HepG2 (cell line): ENCODE measurements around the gene RIMBP2. TPM values are rescaled to one million over a fixed set of nuclear protein-coding genes. Genes with fewer than 3 reads are reported as not detected.

Source experiments
- ATAC-seq: fragments of 200-7000 bp; cut with Tn5 transposase; 3 replicates; pipeline ENCODE4 v1.9.1; 2020; ENCODE audit warnings: mild to moderate bottlenecking, moderate library complexity
- BruUV-seq: library from RNA; stranded (reverse); fragments of 400-500 nt; replicated peaks from 2 replicates; lab custom pipeline; 2021; lab: Mats Ljungman, UMichigan
- CTCF ChIA-PET: fragments of 300-600 bp; formaldehyde crosslinking; extraction: SDS; loops from one replicate; lab custom pipeline; 2021; ENCODE audit warnings: low total read pairs, inconsistent platforms, low intra/inter-chr PET ratio; lab: Yijun Ruan, JAX
- POLR2A ChIA-PET: fragments of 350-600 bp; sonication (Branson Sonifier 250); formaldehyde crosslinking; loops from one replicate; lab custom pipeline; 2020; ENCODE audit warnings: antibody characterized with exemption, inconsistent platforms; lab: Yijun Ruan, JAX
- DNase-seq: peaks from one replicate; pipeline ENCODE4 v3.0.0-alpha.2; 2015; ENCODE audit warnings: low spot score
- FAIRE-seq: peaks from 3 replicates; lab custom pipeline; 2011; peaks lifted over from hg19 to GRCh38; lab: Jason Lieb, UNC
- H2AFZ ChIP-seq: one replicate; pipeline ENCODE4 v1.6.1; 2011; ENCODE audit warnings: low read length, inconsistent platforms
- H3K27ac ChIP-seq: fragments of 300-600 bp; 3 replicates; pipeline ENCODE4 v1.8.0; 2011; ENCODE audit warnings: mixed run types, mild to moderate bottlenecking, mixed read lengths, low read length, inconsistent platforms; ENCODE audit not compliant: insufficient read depth; ENCODE audit errors: extremely low read length
- H3K27me3 ChIP-seq, 2 experiments: fragments of 200-600 bp in 1 of 2; 2 replicates in 1 of 2; 3 replicates in 1 of 2; pipeline versions ENCODE4 v1.6.0 to v1.8.0; 2011; ENCODE audit warnings: low read length in 2 of 2, mild to moderate bottlenecking in 2 of 2, moderate library complexity in 2 of 2, inconsistent platforms in 1 of 2; ENCODE audit not compliant: insufficient read depth in 2 of 2, control insufficient read depth in 1 of 2
- H3K36me3 ChIP-seq, 2 experiments: fragments of 200-600 bp in 1 of 2; replicated peaks in 1 of 2; 2 replicates in 1 of 2; 3 replicates in 1 of 2; pipeline versions ENCODE4 v1.5.1 to v1.8.0; 2011; ENCODE audit warnings: low read length in 2 of 2, inconsistent platforms in 1 of 2; ENCODE audit not compliant: insufficient read depth in 2 of 2, control insufficient read depth in 1 of 2
- H3K4me1 ChIP-seq: 2 replicates; pipeline ENCODE4 v1.5.1; 2012; ENCODE audit warnings: low read length, inconsistent platforms; ENCODE audit not compliant: insufficient read depth
- H3K4me2 ChIP-seq: 2 replicates; pipeline ENCODE4 v1.6.0; 2011; ENCODE audit warnings: low read depth, low read length, inconsistent platforms
- H3K4me3 ChIP-seq, 3 experiments: fragments of 200-600 bp in 1 of 3; sonication (generic), shearing (Covaris generic) in 1 of 3; replicated peaks in 1 of 3; 2 replicates each; pipeline ENCODE4 v1.5.1; 2011 to 2016; ENCODE audit warnings: low read length in 3 of 3, inconsistent platforms in 2 of 3, low read depth in 2 of 3, mild to moderate bottlenecking in 2 of 3, control low read depth in 1 of 3, mixed read lengths in 1 of 3; ENCODE audit not compliant: insufficient read depth in 1 of 3
- H3K79me2 ChIP-seq: one replicate; pipeline ENCODE4 v1.6.1; 2011; ENCODE audit warnings: low read length, inconsistent platforms; ENCODE audit not compliant: insufficient read depth
- H3K9ac ChIP-seq: 2 replicates; pipeline ENCODE4 v1.6.0; 2011; ENCODE audit warnings: mild to moderate bottlenecking, low read depth, low read length, inconsistent platforms; ENCODE audit not compliant: insufficient read depth
- H3K9me3 ChIP-seq: 2 replicates; pipeline ENCODE4 v1.5.1; 2012; ENCODE audit warnings: mild to moderate bottlenecking, low read length
- H4K20me1 ChIP-seq: 2 replicates; pipeline ENCODE4 v1.6.0; 2011; ENCODE audit warnings: inconsistent platforms, mild to moderate bottlenecking, low read length, moderate library complexity; ENCODE audit not compliant: insufficient read depth
- CREB1 ChIP-seq, 2 experiments: fragments of 450-650 bp in 1 of 2; IDR thresholded peaks; 2 replicates each; pipeline ENCODE4 v1.6.1; 2016 to 2017; ENCODE audit warnings: control low read depth in 1 of 2, mild to moderate bottlenecking in 1 of 2, missing compliant biosample characterization in 1 of 2, missing genetic modification characterization in 1 of 2
- GTF2F1 ChIP-seq: fragments of 150-350 bp; IDR thresholded peaks from 2 replicates; pipeline ENCODE4 v1.6.1; 2014; ENCODE audit warnings: low read length
- KDM4B ChIP-seq: sonication (generic); formaldehyde crosslinking; IDR thresholded peaks from 2 replicates; pipeline ENCODE4 v1.4.0; 2020; ENCODE audit warnings: missing genetic modification reagents
- RORA ChIP-seq: sonication (generic); formaldehyde crosslinking; IDR thresholded peaks from 2 replicates; pipeline ENCODE4 v1.5.0; 2020; ENCODE audit warnings: mild to moderate bottlenecking, missing genetic modification reagents, moderate library complexity
- ZBTB42 ChIP-seq: sonication (generic); formaldehyde crosslinking; IDR thresholded peaks from 2 replicates; pipeline ENCODE4 v1.5.0; 2020; ENCODE audit warnings: mild to moderate bottlenecking, missing genetic modification reagents
- ZNF431 ChIP-seq: sonication (generic); formaldehyde crosslinking; IDR thresholded peaks from 2 replicates; pipeline ENCODE4 v1.9.0; 2022; ENCODE audit warnings: missing genetic modification reagents, low read depth, mild to moderate bottlenecking, borderline replicate concordance
- WGBS: methylation state at CpG from one replicate; pipeline ENCODE4 v1.1.6; 2017; ENCODE audit warnings: low lambda C conversion rate; 5-methylcytosine and 5-hydroxymethylcytosine counted together
- in situ Hi-C: cut with HindIII; loops from 2 replicates; pipeline ENCODE4 v1.10.0; 2017; ENCODE audit warnings: low pct_unique_long_range_greater_than_20kb; ENCODE audit not compliant: extremely low pct_ligation_motif_present
- intact Hi-C: fragments of 100-400 bp; cut with micrococcal nuclease; formaldehyde crosslinking; loops from one replicate; pipeline ENCODE4 v1.10.0; 2022; ENCODE audit not compliant: unreplicated experiment
- polyA plus RNA-seq, 8 experiments: library from polyadenylated mRNA; depleted of rRNA in 3 of 8; stranded (reverse) in 7 of 8; unstranded in 1 of 8; fragments of >200 nt; fragmentation: Illumina TruSeq in 4 of 8; extraction: Trizol in 4 of 8; gene quantifications; 2 replicates each; pipeline versions ENCODE4 v1.2.1 to v1.2.3, GENCODE V29; 2011 to 2016; ENCODE audit warnings: low read depth in 4 of 8, missing spikeins in 1 of 8, mixed read lengths in 1 of 8; ENCODE audit not compliant: insufficient read depth in 1 of 8
- total RNA-seq, 5 experiments: library from RNA; depleted of rRNA; stranded (reverse); fragments of >200 nt; fragmentation: Illumina TruSeq; extraction: Trizol; gene quantifications; 2 replicates each; pipeline ENCODE4 v1.2.3, GENCODE V29; 2016; ENCODE audit warnings: low read depth in 1 of 5

The RIMBP2 gene
- total and polyA plus RNA-seq, 2 of the 13 experiments (the other 11 are each of a cell fraction or from before 2014, with no cell fraction given), result 0.03 TPM; not detected in 1

- Histone ChIP-seq H3K27ac (no peak overlapping the region), H4K20me1 (no peaks in the 10 kb centered on the region), H3K36me3 (no peaks in the 10 kb centered on the region), H3K27me3 (peaks cover 1 to 25% of the 10 kb centered on the region in 2 experiments; a peak in 2 of 5 replicates), H3K9me3 (no peaks in the 10 kb centered on the region), H3K4me1 (no peaks in the 10 kb centered on the region), H3K9ac (no peak overlapping the region), H3K4me3 (no peak overlapping the region), H2AFZ (no peak overlapping the region), H3K4me2 (no peak overlapping the region), H3K79me2 (no peaks in the 10 kb centered on the region)
- no TSS peak for BruUV-seq
- CTCF ChIA-PET, result no interaction called here
- FAIRE-seq (no peak), DNase-seq (no peak), ATAC-seq (no peak)
- in situ Hi-C loops, result no loop called here
- TF ChIP-seq CREB1 (IDR thresholded peaks at IDR 0.05), result peak; percentile 31; the same call in 1 of the 2 replicates
- no peak for TF ChIP-seq CREB1 (CRISPR knock-in tag; IDR thresholded peaks at IDR 0.05)
- no peak for TF ChIP-seq KDM4B (CRISPR knock-in tag)
- POLR2A ChIA-PET, result no interaction called here
- 3% methylated on average over 16 of the region's 16 CpGs for WGBS
- intact Hi-C loops, result no loop called here
Measured at GRCh38 chr12:130500835-130501330, 215.2 kb downstream of the RIMBP2 start.

- in situ Hi-C loops, result no loop called here
- no peak overlapping the region for H2AFZ ChIP-seq
- FAIRE-seq (no peak), ATAC-seq (no peak), DNase-seq (no peak)
- H3K9ac ChIP-seq, result no peak overlapping the region
- no peaks in the 10 kb centered on the region for H4K20me1 ChIP-seq
- intact Hi-C loops, result no loop called here
- no peaks in the 10 kb centered on the region for H3K36me3 ChIP-seq
- TF ChIP-seq ZNF431 (CRISPR knock-in tag) (no peak), RORA (CRISPR knock-in tag) (no peak), ZBTB42 (CRISPR knock-in tag) (no peak), GTF2F1 (no peak)
- H3K9me3 ChIP-seq, result no peaks in the 10 kb centered on the region
- WGBS, result 2% methylated on average over 4 of the region's 4 CpGs
- no peak overlapping the region for H3K4me3 ChIP-seq
- BruUV-seq, result no TSS peak
- no peaks in the 10 kb centered on the region for H3K4me1 ChIP-seq
- H3K4me2 ChIP-seq, result no peak overlapping the region
- no peak overlapping the region for H3K27ac ChIP-seq
- CTCF ChIA-PET, result no interaction called here
- peaks cover 1 to 25% of the 10 kb centered on the region in 2 experiments; a peak in 2 of 5 replicates for H3K27me3 ChIP-seq
- POLR2A ChIA-PET, result no interaction called here
- H3K79me2 ChIP-seq, result no peaks in the 10 kb centered on the region
Measured at GRCh38 chr12:130499474-130499873, 216.6 kb downstream of the RIMBP2 start.
